Hepatic stellate cell (primary cell): ENCODE measurements around the gene TCERG1L.

Source experiments
- DNase-seq: peaks from one replicate; pipeline ENCODE4 v3.0.0; 2011; ENCODE audit warnings: low spot score

The TCERG1L gene

DNA sequence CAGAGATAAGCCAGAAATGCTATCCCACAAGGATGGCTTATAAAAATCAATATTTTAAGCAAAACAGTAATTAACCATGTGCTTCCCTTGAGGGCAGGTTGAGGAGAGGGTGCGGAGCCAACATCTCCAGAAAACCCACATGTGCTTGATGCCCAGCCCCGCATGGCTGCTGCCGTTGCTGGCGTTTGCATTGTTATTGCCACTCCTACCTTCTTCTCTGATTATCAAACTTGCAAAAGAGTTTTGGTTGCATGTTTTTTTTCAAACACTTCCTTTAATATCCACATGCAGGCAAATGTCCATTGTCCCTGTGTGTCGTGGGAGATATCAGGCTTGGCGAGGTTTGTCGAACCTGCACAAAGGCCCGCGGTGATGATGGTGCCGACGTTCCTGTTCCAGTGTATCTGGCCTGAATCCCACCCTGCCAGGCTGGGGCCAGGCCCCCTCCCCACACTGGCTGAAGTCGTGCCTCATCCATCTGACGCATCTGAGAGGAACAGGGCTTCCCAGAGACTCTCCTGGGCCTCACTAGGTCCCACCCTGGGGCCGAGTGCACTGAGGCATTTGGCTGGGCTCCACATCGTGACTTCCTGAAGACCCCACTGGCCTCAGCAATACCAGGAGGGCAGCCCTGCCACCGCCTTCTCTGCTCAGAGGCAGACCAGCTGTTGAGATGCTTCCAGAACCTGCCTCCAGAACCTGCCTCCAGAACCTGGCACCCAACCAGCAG, 40.9 kb downstream of the TCERG1L start:
- no peak for DNase-seq

- DNase-seq = no peak
These were observed 41.6 kb downstream of the TCERG1L start for GRCh38 chr10:131269776-131270460.

GRCh38 chr10:131267814-131268095, 43.8 kb downstream of the TCERG1L start:
- DNase-seq = no peak

- no peak for DNase-seq
These were observed 44.3 kb downstream of the TCERG1L start for GRCh38 chr10:131266936-131267813.

GRCh38 chr10:131264110-131264788, 47.3 kb downstream of the TCERG1L start:
- DNase-seq = no peak

- DNase-seq = no peak
These were observed 49.5 kb downstream of the TCERG1L start for GRCh38 chr10:131261890-131262475.

GRCh38 chr10:131260452-131261211, 50.9 kb downstream of the TCERG1L start:
- DNase-seq = no peak

- DNase-seq = no peak
These were observed 51.5 kb downstream of the TCERG1L start for GRCh38 chr10:131260031-131260430.

DNA sequence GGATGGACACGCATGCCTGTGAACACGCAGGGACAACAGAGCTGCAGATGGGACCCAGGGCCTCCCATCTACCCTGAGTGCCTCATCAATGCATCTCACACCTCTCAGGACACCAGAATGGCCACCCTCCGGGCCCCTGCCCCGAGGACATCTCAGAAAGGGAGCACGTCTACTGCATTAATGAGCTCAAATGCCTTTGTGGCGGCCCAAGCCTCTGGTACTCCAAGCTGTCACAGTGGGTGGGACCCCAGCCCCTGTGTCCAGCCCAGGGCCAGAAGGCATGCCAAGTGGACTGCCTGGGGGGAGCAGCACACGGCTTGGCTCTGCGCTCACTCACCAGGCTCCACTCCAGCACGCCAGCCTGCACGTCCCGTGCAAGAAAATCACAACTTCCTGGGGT, 52.0 kb downstream of the TCERG1L start:
- no peak for DNase-seq

DNA sequence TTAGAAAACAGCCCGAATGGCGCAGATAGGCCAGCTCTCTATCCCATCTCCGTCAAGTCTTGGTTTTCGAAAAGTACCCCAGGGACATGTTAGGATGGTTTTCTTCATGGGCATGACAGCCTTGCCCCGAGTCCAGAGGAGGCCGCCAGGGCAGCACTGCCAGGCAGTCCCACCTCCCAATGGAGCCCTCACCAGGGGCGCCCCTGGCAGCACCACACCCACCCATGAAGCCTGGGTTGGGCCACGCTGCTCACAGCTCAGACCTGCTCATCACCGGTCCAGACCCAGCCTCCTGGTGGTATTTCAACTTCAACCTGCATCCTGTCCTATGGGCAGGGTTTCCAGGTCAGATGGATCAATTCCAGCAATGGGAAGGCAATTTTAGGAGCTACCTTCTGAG, 53.3 kb downstream of the TCERG1L start:
- no peak for DNase-seq

- DNase-seq = no peak
These were observed 54.5 kb downstream of the TCERG1L start for GRCh38 chr10:131257027-131257426.

DNA sequence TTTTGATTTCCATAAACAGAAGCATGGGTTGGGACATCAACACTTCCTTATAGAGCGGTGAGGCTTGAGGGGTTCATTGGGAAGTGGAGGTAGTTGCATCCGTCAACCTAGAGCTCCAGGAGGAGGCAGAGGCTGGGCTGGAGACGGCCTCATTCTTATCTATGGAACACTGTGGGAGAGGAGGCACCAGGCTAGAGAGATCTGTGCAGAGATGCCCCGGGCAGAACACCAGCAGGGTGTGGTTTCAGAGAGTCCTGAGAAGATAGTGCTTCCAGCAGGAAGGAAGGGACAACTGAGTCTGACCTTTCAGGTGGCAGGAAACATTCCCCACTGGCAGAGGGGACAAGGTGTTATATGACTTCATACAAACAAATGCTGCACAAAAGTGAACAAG, 56.7 kb downstream of the TCERG1L start:
- no peak for DNase-seq

DNA sequence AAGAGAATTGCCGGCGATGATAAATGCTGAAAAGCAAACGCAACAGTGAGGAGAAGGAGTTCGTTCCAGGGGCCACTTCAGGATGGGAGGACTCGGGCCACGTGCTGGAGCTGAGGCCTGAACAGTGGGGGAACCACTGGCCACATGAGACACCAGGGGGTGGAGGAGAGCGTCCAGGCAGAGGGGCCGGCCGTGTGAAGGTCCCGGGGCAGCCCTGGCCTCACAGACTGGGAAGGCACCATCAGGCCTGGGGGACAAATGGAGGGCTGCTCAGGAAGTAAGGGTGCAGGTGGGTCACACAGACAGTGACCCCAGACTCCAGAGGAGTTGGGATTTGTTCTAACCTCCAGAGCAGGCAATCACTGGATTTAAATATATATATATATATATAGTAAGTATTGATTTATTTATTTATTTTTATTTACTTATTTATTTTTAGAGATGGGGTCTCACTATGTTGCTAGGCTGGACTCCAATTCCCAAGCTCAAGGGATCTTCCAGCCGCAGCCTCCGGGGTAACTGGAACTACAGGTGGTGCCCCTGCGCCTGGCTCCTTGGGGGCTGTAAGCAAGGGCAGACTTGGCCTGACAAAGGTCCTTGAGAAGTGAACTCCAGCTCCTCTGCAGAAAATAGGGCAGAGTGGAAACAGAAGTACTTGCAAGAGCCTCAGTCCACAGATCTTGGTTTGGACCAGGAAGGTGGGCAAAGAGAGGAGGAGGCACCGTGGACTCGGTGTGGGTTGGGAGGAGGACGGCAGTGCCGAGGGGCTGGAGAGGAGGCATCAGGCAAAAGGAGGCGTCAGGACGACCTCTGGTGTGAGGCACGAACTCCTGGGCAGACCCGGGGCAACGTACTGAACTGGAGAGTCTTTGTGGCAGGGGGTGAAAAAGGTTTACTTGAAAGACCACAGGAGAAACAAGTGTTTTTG, 57.3 kb downstream of the TCERG1L start:
- DNase-seq = no peak

- no peak for DNase-seq
These were observed 58.8 kb downstream of the TCERG1L start for GRCh38 chr10:131252567-131253276.

GRCh38 chr10:131251146-131251541, 60.4 kb downstream of the TCERG1L start:
- no peak for DNase-seq

DNA sequence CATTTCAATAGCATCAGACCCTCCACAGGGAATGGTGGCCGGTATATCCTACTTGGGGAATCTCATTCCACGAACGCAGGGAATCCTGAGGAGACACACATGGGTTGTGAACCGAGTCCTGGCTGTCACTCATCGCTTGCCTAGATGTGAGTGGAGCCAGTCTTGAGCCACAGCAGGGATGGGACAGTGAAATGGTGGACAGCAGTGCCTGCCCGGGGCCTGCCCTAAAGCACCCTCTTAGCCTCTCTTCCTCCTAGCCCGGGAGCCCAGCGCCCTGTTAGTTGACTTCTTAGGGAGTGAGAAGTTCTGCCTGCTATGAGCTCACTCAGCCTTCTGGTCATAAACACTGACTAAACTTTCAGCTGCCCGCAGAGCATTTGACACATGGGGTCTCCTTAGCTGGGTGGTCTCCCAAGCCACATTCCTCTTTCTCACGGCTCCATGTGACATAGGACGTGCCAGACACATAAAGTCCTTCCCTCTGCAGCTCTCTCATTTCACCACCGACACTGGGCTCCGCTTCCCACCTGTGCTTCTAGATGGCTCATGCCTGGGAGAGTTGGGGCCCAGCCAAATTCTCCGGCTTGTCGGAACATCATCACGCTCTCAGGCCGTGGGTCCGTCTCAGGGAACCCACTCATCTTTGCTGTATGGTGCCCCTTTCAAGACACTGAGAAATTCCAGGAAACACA, 60.9 kb downstream of the TCERG1L start:
- DNase-seq = no peak

GRCh38 chr10:131249955-131250344, 61.6 kb downstream of the TCERG1L start:
- no peak for DNase-seq

DNA sequence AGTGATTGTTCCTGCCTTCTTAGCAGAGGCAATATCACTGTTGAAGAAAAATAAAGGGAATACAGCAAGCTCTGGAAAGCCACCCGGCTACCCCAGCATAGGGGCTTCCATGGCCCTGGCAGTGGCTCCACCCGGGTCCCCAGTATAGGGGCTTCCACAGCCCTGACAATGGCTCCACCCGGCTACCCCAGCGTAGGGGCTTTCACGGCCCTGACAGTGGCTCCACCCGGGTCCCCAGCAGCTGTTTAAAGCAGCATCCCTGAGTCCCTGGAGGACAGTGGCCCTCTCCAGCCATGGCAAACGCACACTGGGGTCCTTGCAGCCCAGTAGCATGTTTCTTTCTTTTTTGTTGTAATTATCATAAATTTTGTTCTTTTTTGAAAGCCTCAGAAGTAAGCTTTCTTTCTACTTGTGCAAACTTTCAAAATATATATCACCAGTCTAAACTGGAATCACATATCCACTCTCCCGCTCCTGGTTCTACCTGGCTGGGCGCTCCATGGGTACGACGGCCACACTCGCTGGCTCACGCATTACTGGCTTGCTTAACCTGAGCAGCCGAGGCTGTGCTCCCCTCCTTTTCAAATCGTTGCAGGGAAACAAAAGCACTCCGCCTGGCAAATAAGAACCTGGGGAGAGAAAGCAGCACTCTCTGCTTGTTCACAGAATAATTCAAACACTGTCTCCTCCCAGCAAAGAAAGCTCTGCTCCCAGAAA, 62.1 kb downstream of the TCERG1L start:
- no peak for DNase-seq
